Measurements from ENCODE around the gene CEACAM16.
"Not testable (repeated sequence)": the region's sequence is repeated elsewhere in the genome, so short reads cannot be mapped to it uniquely, and the experiment has no call there.

- TF ChIP-seq CTCF (tag by site-specific recombination; IDR thresholded peaks at IDR 0.05); TRIM28 (IDR thresholded peaks at IDR 0.05; ENCODE audit: borderline replicate concordance, low read length); ZBTB20 (tag by site-specific recombination; IDR thresholded peaks at IDR 0.05); ZNF555 (tag by site-specific recombination; conservative IDR thresholded peaks at IDR 0.05); GLI4 (tag by site-specific recombination; IDR thresholded peaks at IDR 0.05); HOXC10 (CRISPR knock-in tag; IDR thresholded peaks at IDR 0.05); PATZ1 (tag by site-specific recombination; IDR thresholded peaks at IDR 0.05); ZNF585B (tag by site-specific recombination; IDR thresholded peaks at IDR 0.05); ZNF112 (tag by site-specific recombination; IDR thresholded peaks at IDR 0.05); ZNF274 (IDR thresholded peaks at IDR 0.05; ENCODE audit: low read length); ZNF274 (tag by site-specific recombination; IDR thresholded peaks at IDR 0.05; ENCODE audit: borderline replicate concordance); PBX3 (CRISPR knock-in tag; IDR thresholded peaks at IDR 0.05): not testable (repeated sequence)
These were observed 21.4 kb downstream of the CEACAM16 start for GRCh38 chr19:44720396-44720795.
